Activated CD8-positive, alpha-beta T cell treated with anti-CD3 and anti-CD28 coated beads for 36 hours (primary cell): ENCODE results near the gene SF3A2. TPM values are rescaled to one million over a fixed set of nuclear protein-coding genes. Genes with fewer than 3 reads are reported as not detected.
A peak's percentile ranks its signal among the peaks of the same experiment; 100 is the strongest.

Experiments
- ATAC-seq: fragments of 200-7000 bp; cut with Tn5 transposase; one replicate; pipeline ENCODE4 v1.10.0; 2021; ENCODE audit warnings: mild to moderate bottlenecking, moderate library complexity
- CTCF ChIA-PET: fragments of 350-600 bp; sonication (Branson Sonifier 250); formaldehyde crosslinking; loops from one replicate; lab custom pipeline; 2021; ENCODE audit warnings: antibody characterized with exemption; lab: Charles Lee
- POLR2A ChIA-PET: fragments of 350-600 bp; sonication (Branson Sonifier 250); formaldehyde crosslinking; loops from one replicate; lab custom pipeline; 2021; ENCODE audit warnings: antibody characterized with exemption; lab: Charles Lee
- DNase-seq: peaks from one replicate; pipeline ENCODE4 v3.0.0-alpha.2; 2020
- H3K27ac Mint-ChIP-seq: one replicate; pipeline ENCODE4 v1.8.0; 2021; ENCODE audit warnings: mild to moderate bottlenecking, mixed read lengths
- H3K27me3 Mint-ChIP-seq: one replicate; pipeline ENCODE4 v1.8.0; 2021; ENCODE audit warnings: mixed read lengths
- H3K36me3 Mint-ChIP-seq: one replicate; pipeline ENCODE4 v1.8.0; 2021; ENCODE audit warnings: low read depth, mixed read lengths
- H3K4me1 Mint-ChIP-seq: one replicate; pipeline ENCODE4 v1.8.0; 2021; ENCODE audit warnings: low read depth, mixed read lengths
- H3K4me3 Mint-ChIP-seq: one replicate; pipeline ENCODE4 v1.8.0; 2021; ENCODE audit warnings: mild to moderate bottlenecking, moderate library complexity, mixed read lengths
- H3K9me3 Mint-ChIP-seq: one replicate; pipeline ENCODE4 v1.8.0; 2021; ENCODE audit warnings: mixed read lengths
- CTCF ChIP-seq: fragments of 200-600 bp; IDR thresholded peaks from one replicate; pipeline ENCODE4 v1.8.0; 2022; ENCODE audit warnings: antibody characterized with exemption, mild to moderate bottlenecking
- intact Hi-C: fragments of 100-400 bp; cut with micrococcal nuclease; formaldehyde crosslinking; loops from one replicate; pipeline ENCODE4 v1.10.0; 2022
- total RNA-seq, 2 experiments: library from RNA; stranded (reverse); gene quantifications; one replicate each; pipeline ENCODE4 v1.2.3, GENCODE V29; 2021

Gene SF3A2
- total RNA-seq, 2 experiments from 2014 or later, result 157 to 163 TPM

- no peaks in the 10 kb centered on the region for H3K4me1 Mint-ChIP-seq
- ChIA-PET CTCF (no interaction called here), POLR2A (no interaction called here)
- no peak overlapping the region for H3K27ac Mint-ChIP-seq
- H3K4me3 Mint-ChIP-seq, result no peak overlapping the region
- H3K36me3 Mint-ChIP-seq, result peaks cover 28% of the 10 kb centered on the region
- ATAC-seq (no peak), DNase-seq (no peak)
- H3K9me3 Mint-ChIP-seq, result no peaks in the 10 kb centered on the region
- intact Hi-C loops, result no loop called here
- no peak for TF ChIP-seq CTCF
- no peaks in the 10 kb centered on the region for H3K27me3 Mint-ChIP-seq
These were observed 41.3 kb upstream of the SF3A2 start for GRCh38 chr19:2195361-2195760.

GRCh38 chr19:2195914-2196313 is 40.7 kb upstream of the SF3A2 start:
- TF ChIP-seq CTCF, result no peak
- Mint-ChIP-seq H3K9me3 (no peaks in the 10 kb centered on the region), H3K27ac (no peak overlapping the region), H3K27me3 (no peaks in the 10 kb centered on the region), H3K4me1 (no peaks in the 10 kb centered on the region), H3K36me3 (peaks cover 27% of the 10 kb centered on the region), H3K4me3 (no peak overlapping the region)
- intact Hi-C loops, result no loop called here
- ATAC-seq (no peak), DNase-seq (no peak)
- POLR2A ChIA-PET, result no interaction called here
- CTCF ChIA-PET, result no interaction called here

- Mint-ChIP-seq H3K4me3 (no peak overlapping the region), H3K27ac (no peak overlapping the region), H3K27me3 (no peaks in the 10 kb centered on the region), H3K4me1 (no peaks in the 10 kb centered on the region), H3K9me3 (no peaks in the 10 kb centered on the region), H3K36me3 (peaks cover 25% of the 10 kb centered on the region)
- CTCF ChIA-PET, result no interaction called here
- no peak for TF ChIP-seq CTCF
- intact Hi-C loops, result no loop called here
- ATAC-seq (no peak), DNase-seq (no peak)
- POLR2A ChIA-PET, result interaction anchor here (1.1 kb wide), 1 partner anchor 21 kb away, joined by 4 read pairs; no protein-coding TSS in a partner anchor
These were observed 39.4 kb upstream of the SF3A2 start for GRCh38 chr19:2197270-2197669.

- ChIA-PET POLR2A (no interaction called here), CTCF (no interaction called here)
- intact Hi-C loops, result no loop called here
- DNase-seq, result no peak
- H3K36me3 Mint-ChIP-seq, result peaks cover 20% of the 10 kb centered on the region
- no peaks in the 10 kb centered on the region for H3K9me3 Mint-ChIP-seq
- H3K27ac Mint-ChIP-seq, result no peak overlapping the region
- H3K4me3 Mint-ChIP-seq, result no peak overlapping the region
- no peaks in the 10 kb centered on the region for H3K4me1 Mint-ChIP-seq
- no peak for TF ChIP-seq CTCF
- ATAC-seq, result no peak
- H3K27me3 Mint-ChIP-seq, result no peaks in the 10 kb centered on the region
These were observed 38.3 kb upstream of the SF3A2 start for GRCh38 chr19:2198317-2198716.

GRCh38 chr19:2199215-2199614 is 37.4 kb upstream of the SF3A2 start:
- no peak for TF ChIP-seq CTCF
- Mint-ChIP-seq H3K36me3 (peaks cover 15% of the 10 kb centered on the region), H3K9me3 (no peaks in the 10 kb centered on the region), H3K27me3 (no peaks in the 10 kb centered on the region), H3K4me1 (no peaks in the 10 kb centered on the region), H3K4me3 (no peak overlapping the region), H3K27ac (peak overlapping the region; percentile 34)
- intact Hi-C loops, result no loop called here
- POLR2A ChIA-PET, result no interaction called here
- CTCF ChIA-PET, result no interaction called here
- no peak for DNase-seq
- no peak for ATAC-seq
